HepG2 (cell line): ENCODE results near the gene NCF2. TPM values are rescaled to one million over a fixed set of nuclear protein-coding genes. Genes with fewer than 3 reads are reported as not detected.

Source experiments
- ATAC-seq: fragments of 200-7000 bp; cut with Tn5 transposase; 3 replicates; pipeline ENCODE4 v1.9.1; 2020; ENCODE audit warnings: mild to moderate bottlenecking, moderate library complexity
- BruUV-seq: library from RNA; stranded (reverse); fragments of 400-500 nt; replicated peaks from 2 replicates; lab custom pipeline; 2021; lab: Mats Ljungman, UMichigan
- CTCF ChIA-PET: fragments of 300-600 bp; formaldehyde crosslinking; extraction: SDS; loops from one replicate; lab custom pipeline; 2021; ENCODE audit warnings: low total read pairs, inconsistent platforms, low intra/inter-chr PET ratio; lab: Yijun Ruan, JAX
- POLR2A ChIA-PET: fragments of 350-600 bp; sonication (Branson Sonifier 250); formaldehyde crosslinking; loops from one replicate; lab custom pipeline; 2020; ENCODE audit warnings: antibody characterized with exemption, inconsistent platforms; lab: Yijun Ruan, JAX
- DNase-seq: peaks from one replicate; pipeline ENCODE4 v3.0.0-alpha.2; 2015; ENCODE audit warnings: low spot score
- FAIRE-seq: peaks from 3 replicates; lab custom pipeline; 2011; peaks lifted over from hg19 to GRCh38; lab: Jason Lieb, UNC
- H2AFZ ChIP-seq: one replicate; pipeline ENCODE4 v1.6.1; 2011; ENCODE audit warnings: low read length, inconsistent platforms
- H3K27ac ChIP-seq: fragments of 300-600 bp; 3 replicates; pipeline ENCODE4 v1.8.0; 2011; ENCODE audit warnings: mixed run types, mild to moderate bottlenecking, mixed read lengths, low read length, inconsistent platforms; ENCODE audit not compliant: insufficient read depth; ENCODE audit errors: extremely low read length
- H3K27me3 ChIP-seq, 2 experiments: fragments of 200-600 bp in 1 of 2; 2 replicates in 1 of 2; 3 replicates in 1 of 2; pipeline versions ENCODE4 v1.6.0 to v1.8.0; 2011; ENCODE audit warnings: low read length in 2 of 2, mild to moderate bottlenecking in 2 of 2, moderate library complexity in 2 of 2, inconsistent platforms in 1 of 2; ENCODE audit not compliant: insufficient read depth in 2 of 2, control insufficient read depth in 1 of 2
- H3K36me3 ChIP-seq, 2 experiments: fragments of 200-600 bp in 1 of 2; replicated peaks in 1 of 2; 2 replicates in 1 of 2; 3 replicates in 1 of 2; pipeline versions ENCODE4 v1.5.1 to v1.8.0; 2011; ENCODE audit warnings: low read length in 2 of 2, inconsistent platforms in 1 of 2; ENCODE audit not compliant: insufficient read depth in 2 of 2, control insufficient read depth in 1 of 2
- H3K4me1 ChIP-seq: 2 replicates; pipeline ENCODE4 v1.5.1; 2012; ENCODE audit warnings: low read length, inconsistent platforms; ENCODE audit not compliant: insufficient read depth
- H3K4me2 ChIP-seq: 2 replicates; pipeline ENCODE4 v1.6.0; 2011; ENCODE audit warnings: low read depth, low read length, inconsistent platforms
- H3K4me3 ChIP-seq, 3 experiments: fragments of 200-600 bp in 1 of 3; sonication (generic), shearing (Covaris generic) in 1 of 3; replicated peaks in 1 of 3; 2 replicates each; pipeline ENCODE4 v1.5.1; 2011 to 2016; ENCODE audit warnings: low read length in 3 of 3, inconsistent platforms in 2 of 3, low read depth in 2 of 3, mild to moderate bottlenecking in 2 of 3, control low read depth in 1 of 3, mixed read lengths in 1 of 3; ENCODE audit not compliant: insufficient read depth in 1 of 3
- H3K79me2 ChIP-seq: one replicate; pipeline ENCODE4 v1.6.1; 2011; ENCODE audit warnings: low read length, inconsistent platforms; ENCODE audit not compliant: insufficient read depth
- H3K9ac ChIP-seq: 2 replicates; pipeline ENCODE4 v1.6.0; 2011; ENCODE audit warnings: mild to moderate bottlenecking, low read depth, low read length, inconsistent platforms; ENCODE audit not compliant: insufficient read depth
- H3K9me3 ChIP-seq: 2 replicates; pipeline ENCODE4 v1.5.1; 2012; ENCODE audit warnings: mild to moderate bottlenecking, low read length
- H4K20me1 ChIP-seq: 2 replicates; pipeline ENCODE4 v1.6.0; 2011; ENCODE audit warnings: inconsistent platforms, mild to moderate bottlenecking, low read length, moderate library complexity; ENCODE audit not compliant: insufficient read depth
- CBFB ChIP-seq: sonication (generic); formaldehyde crosslinking; IDR thresholded peaks from 2 replicates; pipeline ENCODE4 v1.4.0; 2020; ENCODE audit warnings: missing genetic modification reagents
- ERF ChIP-seq: IDR thresholded peaks from 2 replicates; pipeline ENCODE4 v1.6.1; 2018; ENCODE audit warnings: missing biosample characterization, missing genetic modification reagents
- FOXK1 ChIP-seq: sonication (generic); formaldehyde crosslinking; IDR thresholded peaks from 2 replicates; pipeline ENCODE4 v1.4.0; 2020; ENCODE audit warnings: low read depth, missing genetic modification reagents, borderline replicate concordance
- GATAD2A ChIP-seq: IDR thresholded peaks from 2 replicates; pipeline ENCODE4 v1.6.1; 2016
- RAD21 ChIP-seq: fragments of 450-650 bp; formaldehyde crosslinking; IDR thresholded peaks from 2 replicates; pipeline ENCODE4 v1.5.0; 2020; ENCODE audit warnings: mild to moderate bottlenecking
- SMC3 ChIP-seq: IDR thresholded peaks from 2 replicates; pipeline ENCODE4 v1.6.1; 2011; ENCODE audit warnings: low read length, improper control_type of control experiment
- SPEN ChIP-seq: sonication (generic); formaldehyde crosslinking; IDR thresholded peaks from 2 replicates; pipeline ENCODE4 v1.5.1; 2020; ENCODE audit warnings: low read depth, mild to moderate bottlenecking, missing genetic modification reagents
- SSRP1 ChIP-seq: IDR thresholded peaks from 2 replicates; pipeline ENCODE4 v1.6.1; 2016; ENCODE audit warnings: control low read depth
- STAG1 ChIP-seq: sonication (generic); formaldehyde crosslinking; IDR thresholded peaks from 2 replicates; pipeline ENCODE4 v1.4.0; 2020; ENCODE audit warnings: missing genetic modification reagents
- TEAD3 ChIP-seq: optimal IDR thresholded peaks from 2 replicates; pipeline ENCODE3; 2016; ENCODE audit warnings: borderline replicate concordance
- TGIF2 ChIP-seq: IDR thresholded peaks from 2 replicates; pipeline ENCODE4 v1.6.1; 2016; ENCODE audit warnings: control low read depth, missing compliant biosample characterization
- ZNF138 ChIP-seq: sonication (generic); formaldehyde crosslinking; IDR thresholded peaks from 2 replicates; pipeline ENCODE4 v1.5.0; 2020; ENCODE audit warnings: mild to moderate bottlenecking, low read depth, missing genetic modification reagents
- ZNF274 ChIP-seq: sonication (generic); formaldehyde crosslinking; IDR thresholded peaks from 2 replicates; pipeline ENCODE4 v1.5.1; 2020; ENCODE audit warnings: mild to moderate bottlenecking, missing genetic modification reagents
- ZNF354B ChIP-seq: sonication (generic); formaldehyde crosslinking; IDR thresholded peaks from 2 replicates; pipeline ENCODE4 v1.8.0; 2022; ENCODE audit warnings: mild to moderate bottlenecking, missing genetic modification reagents
- whole genome bisulfite sequencing: methylation state at CpG from one replicate; pipeline ENCODE4 v1.1.6; 2017; ENCODE audit warnings: low lambda C conversion rate; 5-methylcytosine and 5-hydroxymethylcytosine counted together
- in situ Hi-C: cut with HindIII; loops from 2 replicates; pipeline ENCODE4 v1.10.0; 2017; ENCODE audit warnings: low pct_unique_long_range_greater_than_20kb; ENCODE audit not compliant: extremely low pct_ligation_motif_present
- intact Hi-C: fragments of 100-400 bp; cut with micrococcal nuclease; formaldehyde crosslinking; loops from one replicate; pipeline ENCODE4 v1.10.0; 2022; ENCODE audit not compliant: unreplicated experiment
- polyA plus RNA-seq, 8 experiments: library from polyadenylated mRNA; depleted of rRNA in 3 of 8; stranded (reverse) in 7 of 8; unstranded in 1 of 8; fragments of >200 nt; fragmentation: Illumina TruSeq in 4 of 8; extraction: Trizol in 4 of 8; gene quantifications; 2 replicates each; pipeline versions ENCODE4 v1.2.1 to v1.2.3, GENCODE V29; 2011 to 2016; ENCODE audit warnings: low read depth in 4 of 8, missing spikeins in 1 of 8, mixed read lengths in 1 of 8; ENCODE audit not compliant: insufficient read depth in 1 of 8
- total RNA-seq, 5 experiments: library from RNA; depleted of rRNA; stranded (reverse); fragments of >200 nt; fragmentation: Illumina TruSeq; extraction: Trizol; gene quantifications; 2 replicates each; pipeline ENCODE4 v1.2.3, GENCODE V29; 2016; ENCODE audit warnings: low read depth in 1 of 5
- TF ChIP-seq, protein P1 (sequence below): sonication (generic); formaldehyde crosslinking; IDR thresholded peaks from 2 replicates; pipeline ENCODE4 v1.5.0; 2020; ENCODE audit warnings: mild to moderate bottlenecking, missing genetic modification reagents, moderate library complexity
- TF ChIP-seq, protein P2 (sequence below): sonication (generic); formaldehyde crosslinking; IDR thresholded peaks from 2 replicates; pipeline ENCODE4 v1.8.0; 2022; ENCODE audit warnings: missing genetic modification reagents, mild to moderate bottlenecking, inconsistent platforms, borderline replicate concordance

NCF2 gene
- total and polyA plus RNA-seq, 2 of the 13 experiments (the other 11 are each of a cell fraction or from before 2014, with no cell fraction given): 0.18 to 0.46 TPM

DNA sequence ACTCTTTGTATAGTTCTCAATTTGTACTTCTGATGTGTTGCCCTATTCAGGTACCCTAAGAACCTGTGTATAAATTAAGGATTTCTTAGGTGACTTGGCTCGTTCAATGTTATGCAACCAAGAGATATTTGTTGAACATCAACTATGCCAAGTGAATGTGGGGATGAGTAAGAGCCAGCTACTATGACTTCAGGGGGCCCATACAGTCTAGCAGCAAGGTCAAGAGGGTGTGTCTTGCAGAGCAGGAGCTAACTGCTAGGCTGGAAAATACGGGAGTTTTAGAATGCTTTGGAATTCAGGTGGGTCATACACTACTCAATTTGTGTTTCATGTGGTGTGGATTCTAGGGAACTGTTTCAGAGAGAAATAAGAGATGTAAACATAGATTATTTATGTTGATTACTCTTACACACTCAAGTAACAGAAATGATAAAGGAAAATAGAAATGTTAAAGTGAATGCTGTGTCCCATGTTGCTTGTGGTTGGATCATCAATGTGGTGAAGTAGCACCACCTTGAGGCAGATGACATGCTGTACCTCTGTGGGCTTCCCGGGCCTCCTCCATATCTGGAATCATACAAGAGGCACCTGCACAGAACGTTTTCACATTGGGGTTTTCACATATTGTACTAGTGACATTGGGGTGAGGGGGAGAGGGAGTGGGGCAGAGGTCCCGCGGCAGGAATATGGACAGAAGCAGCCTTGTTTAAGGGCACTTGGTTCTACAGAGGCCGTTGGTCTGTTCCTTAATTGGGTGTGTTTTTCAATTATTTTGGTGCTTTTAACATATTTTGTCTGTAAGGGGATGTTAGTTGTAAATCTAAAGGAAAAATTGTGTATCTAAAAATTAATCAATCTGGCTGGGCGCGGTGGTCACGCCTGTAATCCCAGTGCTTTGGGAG, 32.9 kb upstream of the NCF2 start:
- ChIA-PET CTCF (interaction anchor here (1.2 to 2.3 kb wide), 3 partner anchors 14 to 342 kb away, joined by 3 to 13 read pairs (median 4); no protein-coding TSS in a partner anchor), POLR2A (interaction anchor here (1.5 kb wide), 1 partner anchor 14 kb away, joined by 4 read pairs; no protein-coding TSS in a partner anchor)
- in situ Hi-C loops: loop anchor here (5.0 kb wide), 2 partner anchors 151 to 341 kb away; partner anchors contain the start of gene SMG7
- TF ChIP-seq TGIF2: peak; percentile 65; the same call in 1 of the 2 replicates
- no peak for TF ChIP-seq ZNF354B (CRISPR knock-in tag)
- TF ChIP-seq ERF (CRISPR knock-in tag): 0 out of 2 replicates have a peak, but pooled peaks have one; percentile 26
- peak; percentile 74 for TF ChIP-seq SMC3
- 0 out of 2 replicates have a peak, but pooled peaks have one; percentile 27 for TF ChIP-seq CBFB (CRISPR knock-in tag)
- TF ChIP-seq, protein P1, sequence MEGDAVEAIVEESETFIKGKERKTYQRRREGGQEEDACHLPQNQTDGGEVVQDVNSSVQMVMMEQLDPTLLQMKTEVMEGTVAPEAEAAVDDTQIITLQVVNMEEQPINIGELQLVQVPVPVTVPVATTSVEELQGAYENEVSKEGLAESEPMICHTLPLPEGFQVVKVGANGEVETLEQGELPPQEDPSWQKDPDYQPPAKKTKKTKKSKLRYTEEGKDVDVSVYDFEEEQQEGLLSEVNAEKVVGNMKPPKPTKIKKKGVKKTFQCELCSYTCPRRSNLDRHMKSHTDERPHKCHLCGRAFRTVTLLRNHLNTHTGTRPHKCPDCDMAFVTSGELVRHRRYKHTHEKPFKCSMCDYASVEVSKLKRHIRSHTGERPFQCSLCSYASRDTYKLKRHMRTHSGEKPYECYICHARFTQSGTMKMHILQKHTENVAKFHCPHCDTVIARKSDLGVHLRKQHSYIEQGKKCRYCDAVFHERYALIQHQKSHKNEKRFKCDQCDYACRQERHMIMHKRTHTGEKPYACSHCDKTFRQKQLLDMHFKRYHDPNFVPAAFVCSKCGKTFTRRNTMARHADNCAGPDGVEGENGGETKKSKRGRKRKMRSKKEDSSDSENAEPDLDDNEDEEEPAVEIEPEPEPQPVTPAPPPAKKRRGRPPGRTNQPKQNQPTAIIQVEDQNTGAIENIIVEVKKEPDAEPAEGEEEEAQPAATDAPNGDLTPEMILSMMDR (CRISPR knock-in tag): peak; percentile 88
- 0 out of 2 replicates have a peak, but pooled peaks have one; percentile 17 for TF ChIP-seq FOXK1 (CRISPR knock-in tag)
- TF ChIP-seq RAD21 (CRISPR knock-in tag): peak; percentile 73
- TF ChIP-seq SPEN (CRISPR knock-in tag): 0 out of 2 replicates have a peak, but pooled peaks have one; percentile 39
- TF ChIP-seq TEAD3: peak; percentile 9
- no peak for TF ChIP-seq ZNF274 (CRISPR knock-in tag)
- TF ChIP-seq STAG1: peak; percentile 81
- TF ChIP-seq GATAD2A: 0 out of 2 replicates have a peak, but pooled peaks have one; percentile 27
- TF ChIP-seq, protein P2, sequence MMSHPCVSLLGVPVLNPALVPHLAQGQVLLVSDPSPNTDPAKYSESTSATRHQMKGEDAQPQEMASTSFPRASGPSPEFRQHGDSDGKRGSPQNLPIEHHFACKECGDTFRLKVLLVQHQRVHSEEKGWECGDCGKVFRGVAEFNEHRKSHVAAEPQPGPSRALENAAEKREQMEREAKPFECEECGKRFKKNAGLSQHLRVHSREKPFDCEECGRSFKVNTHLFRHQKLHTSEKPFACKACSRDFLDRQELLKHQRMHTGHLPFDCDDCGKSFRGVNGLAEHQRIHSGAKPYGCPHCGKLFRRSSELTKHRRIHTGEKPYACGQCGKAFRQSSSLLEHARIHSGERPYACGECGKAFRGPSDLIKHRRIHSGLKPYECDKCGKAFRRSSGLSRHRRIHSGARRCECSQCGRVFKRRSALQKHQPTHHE (CRISPR knock-in tag): no peak
- 0 out of 2 replicates have a peak, but pooled peaks have one; percentile 54 for TF ChIP-seq SSRP1 (CRISPR knock-in tag)
- no peak for TF ChIP-seq ZNF138
- Histone ChIP-seq H3K4me3 (no peak overlapping the region), H2AFZ (no peak overlapping the region), H3K79me2 (no peaks in the 10 kb centered on the region), H3K9ac (no peak overlapping the region), H3K27ac (no peak overlapping the region), H3K4me1 (no peaks in the 10 kb centered on the region), H4K20me1 (no peaks in the 10 kb centered on the region), H3K4me2 (no peak overlapping the region), H3K36me3 (peaks cover 0 to 9% of the 10 kb centered on the region in 2 experiments; a peak in 3 of 5 replicates), H3K27me3 (no peaks in the 10 kb centered on the region), H3K9me3 (no peaks in the 10 kb centered on the region)
- FAIRE-seq: peak; percentile 73
- 67% methylated on average over 10 of the region's 10 CpGs for WGBS
- intact Hi-C loops: loop anchor here (1.0 to 10.0 kb wide), 3 partner anchors 78 to 342 kb away; no protein-coding TSS in a partner anchor
- peak; percentile 61 for DNase-seq
- BruUV-seq: no TSS peak
- ATAC-seq: peak; percentile 99
